Osteocyte (in vitro differentiated cells): Measurements from ENCODE around the gene ZBTB8OS. TPM values are rescaled to one million over a fixed set of nuclear protein-coding genes. Genes with fewer than 3 reads are reported as not detected.

Source experiments
- DNase-seq: peaks from one replicate; pipeline ENCODE4 v3.0.0; 2021; ENCODE audit warnings: mixed read lengths; ENCODE audit not compliant: unreplicated experiment; ENCODE audit errors: extremely low spot score
- H3K27ac Mint-ChIP-seq: one replicate; pipeline ENCODE4 v1.8.0; 2021; ENCODE audit warnings: mild to moderate bottlenecking, mixed read lengths; ENCODE audit not compliant: unreplicated experiment
- H3K27me3 Mint-ChIP-seq: one replicate; pipeline ENCODE4 v1.8.0; 2021; ENCODE audit warnings: mixed read lengths; ENCODE audit not compliant: unreplicated experiment
- H3K36me3 Mint-ChIP-seq: one replicate; pipeline ENCODE4 v1.8.0; 2021; ENCODE audit warnings: mixed read lengths; ENCODE audit not compliant: unreplicated experiment
- H3K4me1 Mint-ChIP-seq: one replicate; pipeline ENCODE4 v1.8.0; 2021; ENCODE audit warnings: mixed read lengths; ENCODE audit not compliant: unreplicated experiment
- H3K4me3 Mint-ChIP-seq: one replicate; pipeline ENCODE4 v1.8.0; 2021; ENCODE audit warnings: mild to moderate bottlenecking, moderate library complexity, mixed read lengths; ENCODE audit not compliant: unreplicated experiment
- H3K9me3 Mint-ChIP-seq: one replicate; pipeline ENCODE4 v1.8.0; 2021; ENCODE audit warnings: mixed read lengths; ENCODE audit not compliant: unreplicated experiment
- CTCF ChIP-seq: fragments of 200-600 bp; sonication (generic); IDR thresholded peaks from 2 replicates; pipeline ENCODE4 v1.5.0; 2021; ENCODE audit warnings: antibody characterized with exemption, mild to moderate bottlenecking, moderate library complexity
- total RNA-seq: library from RNA; stranded (reverse); gene quantifications from 2 replicates; pipeline ENCODE4 v1.2.1, GENCODE V29; 2021

The ZBTB8OS gene
- total RNA-seq, 1 donor from 2014 or later = 33.2 TPM

- DNase-seq = no peak
- Mint-ChIP-seq H3K27me3 (no peaks in the 10 kb centered on the region), H3K27ac (no peak overlapping the region), H3K4me3 (no peak overlapping the region), H3K9me3 (no peaks in the 10 kb centered on the region), H3K4me1 (no peaks in the 10 kb centered on the region), H3K36me3 (peaks cover 1% of the 10 kb centered on the region)
- no peak for TF ChIP-seq CTCF
Observed at GRCh38 chr1:32605711-32606424, 44.5 kb downstream of the ZBTB8OS start.

- Mint-ChIP-seq H3K4me3 (no peak overlapping the region), H3K9me3 (no peaks in the 10 kb centered on the region), H3K27me3 (no peaks in the 10 kb centered on the region), H3K36me3 (peaks cover 21% of the 10 kb centered on the region), H3K27ac (no peak overlapping the region), H3K4me1 (no peaks in the 10 kb centered on the region)
- DNase-seq = no peak
- no peak for TF ChIP-seq CTCF
Observed at GRCh38 chr1:32600034-32600433, 50.3 kb downstream of the ZBTB8OS start.

GRCh38 chr1:32592943-32593342, 57.4 kb downstream of the ZBTB8OS start:
- Mint-ChIP-seq H3K9me3 (no peaks in the 10 kb centered on the region), H3K36me3 (peaks cover 14% of the 10 kb centered on the region), H3K27ac (no peak overlapping the region), H3K4me3 (no peak overlapping the region), H3K4me1 (peaks cover 3% of the 10 kb centered on the region), H3K27me3 (no peaks in the 10 kb centered on the region)
- DNase-seq = no peak
- no peak for TF ChIP-seq CTCF

- DNase-seq = no peak
- no peak overlapping the region for H3K27ac Mint-ChIP-seq
- no peaks in the 10 kb centered on the region for H3K4me1 Mint-ChIP-seq
- peaks cover 3% of the 10 kb centered on the region for H3K36me3 Mint-ChIP-seq
- H3K9me3 Mint-ChIP-seq = no peaks in the 10 kb centered on the region
- no peaks in the 10 kb centered on the region for H3K27me3 Mint-ChIP-seq
- no peak overlapping the region for H3K4me3 Mint-ChIP-seq
- no peak for TF ChIP-seq CTCF
Observed at GRCh38 chr1:32580348-32581017, 69.9 kb downstream of the ZBTB8OS start.

Other genes starting within 250 kb of the ZBTB8OS start
- gene ZBTB8B, start 185.5 kb downstream of the ZBTB8OS start, total RNA-seq = 0.08 and 0.10 TPM in 2 replicates
- gene ZBTB8A, start 111.1 kb downstream of the ZBTB8OS start, total RNA-seq = 10.7 and 11.5 TPM in 2 replicates
- gene RBBP4, start 658 bp upstream of the ZBTB8OS start, total RNA-seq = 244 and 254 TPM in 2 replicates
- gene SYNC, start 52.2 kb upstream of the ZBTB8OS start, total RNA-seq = 23.0 and 24.6 TPM in 2 replicates
- 177 and 191 TPM in 2 replicates for gene YARS1, start 166.8 kb upstream of the ZBTB8OS start, total RNA-seq
- gene S100PBP, start 167.1 kb upstream of the ZBTB8OS start, total RNA-seq = 49.8 and 54.4 TPM in 2 replicates
- gene FNDC5, start 220.4 kb upstream of the ZBTB8OS start, total RNA-seq = 2.0 and 3.2 TPM in 2 replicates
- gene HPCA, start 235.9 kb upstream of the ZBTB8OS start, total RNA-seq = not detected in 2 replicates